T-helper 2 cell (primary cell): Measurements from ENCODE around the gene PXMP2.
A peak's percentile ranks its signal among the peaks of the same experiment; 100 is the strongest.

Experiments used
- DNase-seq, 5 experiments: peaks; one replicate each; pipeline versions ENCODE4 v3.0.0 to v3.0.0-alpha.2; 2012 to 2022
- total RNA-seq, 2 donors: gene quantifications; one replicate each; lab custom pipeline; 2026; lab: John Stamatoyannopoulos, UW

PXMP2 gene
- 0.81 to 1.6 reads per million in 2 donors for total RNA-seq

- DNase-seq: peak; percentile 81 to 97 (median 88)
Measured at GRCh38 chr12:132687211-132688164, at the start of gene PXMP2, which contains the start of gene POLE. PXMP2 (plus strand) TSS chr12:132687587; CDS start chr12:132687671, 84 bp downstream. POLE (minus strand) TSS chr12:132687342; CDS start chr12:132687315, 27 bp downstream.

GRCh38 chr12:132637811-132638210, 49.6 kb upstream of the PXMP2 start:
- no peak for DNase-seq

GRCh38 chr12:132638541-132639408, 48.6 kb upstream of the PXMP2 start:
- peak in 1 of 5 experiments; percentile 34 for DNase-seq

- no peak for DNase-seq
Measured at GRCh38 chr12:132639956-132640520, 47.3 kb upstream of the PXMP2 start.

- no peak for DNase-seq
Measured at GRCh38 chr12:132640936-132641335, 46.5 kb upstream of the PXMP2 start.

GRCh38 chr12:132641811-132642650, 45.4 kb upstream of the PXMP2 start:
- no peak for DNase-seq

- DNase-seq: no peak
Measured at GRCh38 chr12:132642846-132643835, 44.2 kb upstream of the PXMP2 start.

- DNase-seq: peak in 1 of 5 experiments; percentile 57
Measured at GRCh38 chr12:132646850-132647249, 40.5 kb upstream of the PXMP2 start.

- no peak for DNase-seq
Measured at GRCh38 chr12:132647858-132648257, 39.5 kb upstream of the PXMP2 start.

- no peak for DNase-seq
Measured at GRCh38 chr12:132648616-132649225, 38.7 kb upstream of the PXMP2 start.

- no peak for DNase-seq
Measured at GRCh38 chr12:132649226-132649945, 38.0 kb upstream of the PXMP2 start.

GRCh38 chr12:132651444-132652100, 35.8 kb upstream of the PXMP2 start:
- DNase-seq: no peak

- DNase-seq: peak in 1 of 5 experiments; percentile 38
Measured at GRCh38 chr12:132653567-132654290, 33.7 kb upstream of the PXMP2 start.

- no peak for DNase-seq
Measured at GRCh38 chr12:132657004-132657727, 30.2 kb upstream of the PXMP2 start.

- DNase-seq: no peak
Measured at GRCh38 chr12:132658149-132658894, 29.1 kb upstream of the PXMP2 start.

GRCh38 chr12:132659146-132659545, 28.2 kb upstream of the PXMP2 start:
- no peak for DNase-seq

- DNase-seq: peak in 1 of 5 experiments; percentile 21
Measured at GRCh38 chr12:132660052-132660451, 27.3 kb upstream of the PXMP2 start.
